PC-3 (cell line): ENCODE data around the gene HBS1L. TPM values are rescaled to one million over a fixed set of nuclear protein-coding genes. Genes with fewer than 3 reads are reported as not detected.

Experiments
- ATAC-seq: fragments of 200-7000 bp; cut with Tn5 transposase; 2 replicates; pipeline ENCODE4 v1.9.1; 2020; ENCODE audit warnings: mild to moderate bottlenecking, moderate library complexity
- BruUV-seq: library from RNA; stranded (reverse); fragments of 400-500 nt; replicated peaks from 2 replicates; lab custom pipeline; 2021; lab: Mats Ljungman, UMichigan
- CTCF ChIA-PET: fragments of 300-600 bp; sonication (Branson Sonifier 250); formaldehyde crosslinking; loops from one replicate; lab custom pipeline; 2022; ENCODE audit warnings: antibody characterized with exemption; lab: Charles Lee
- POLR2A ChIA-PET: fragments of 300-600 bp; sonication (Branson Sonifier 250); formaldehyde crosslinking; loops from one replicate; lab custom pipeline; 2022; ENCODE audit warnings: antibody characterized with exemption; ENCODE audit not compliant: unreplicated experiment; lab: Charles Lee
- DNase-seq: peaks from one replicate; pipeline ENCODE4 v3.0.0-alpha.2; 2015
- H2AFZ ChIP-seq: fragments of 300-600 bp; sonication (generic); 2 replicates; pipeline ENCODE4 v1.6.0; 2016; ENCODE audit warnings: antibody characterized with exemption, low read length
- H3F3A ChIP-seq: fragments of 300-600 bp; sonication (generic); one replicate; pipeline ENCODE4 v1.6.0; 2017; ENCODE audit warnings: antibody characterized with exemption, low read length, control low read depth, mild to moderate bottlenecking; ENCODE audit not compliant: unreplicated experiment
- H3K27ac ChIP-seq: fragments of 300-600 bp; sonication (generic); 2 replicates; pipeline ENCODE4 v1.5.1; 2016; ENCODE audit warnings: mild to moderate bottlenecking, low read length
- H3K27me3 ChIP-seq: fragments of 300-600 bp; sonication (generic); 2 replicates; pipeline ENCODE4 v1.6.1; 2016; ENCODE audit warnings: low read length, mixed read lengths
- H3K36me3 ChIP-seq: fragments of 300-600 bp; sonication (generic); 2 replicates; pipeline ENCODE4 v1.6.1; 2016; ENCODE audit warnings: low read depth, mixed run types, low read length, mixed read lengths
- H3K4me1 ChIP-seq: fragments of 300-600 bp; sonication (generic); 2 replicates; pipeline ENCODE4 v1.5.1; 2016; ENCODE audit warnings: low read length; ENCODE audit not compliant: insufficient read depth
- H3K4me2 ChIP-seq: fragments of 300-600 bp; sonication (generic); 2 replicates; pipeline ENCODE4 v1.6.0; 2016; ENCODE audit warnings: low read length
- H3K4me3 ChIP-seq: fragments of 300-600 bp; sonication (generic); 2 replicates; pipeline ENCODE4 v1.5.1; 2016; ENCODE audit warnings: mild to moderate bottlenecking, low read length, mixed read lengths
- H3K79me2 ChIP-seq: fragments of 300-600 bp; sonication (generic); 2 replicates; pipeline ENCODE4 v1.6.1; 2017; ENCODE audit warnings: low read length, mixed read lengths
- H3K9ac ChIP-seq: fragments of 300-600 bp; sonication (generic); 2 replicates; pipeline ENCODE4 v1.6.0; 2016; ENCODE audit warnings: mild to moderate bottlenecking, low read length
- H3K9me2 ChIP-seq: fragments of 300-600 bp; sonication (generic); replicated peaks from 2 replicates; pipeline ENCODE4 v1.6.1; 2016; ENCODE audit warnings: mixed run types, low read length, mixed read lengths
- H3K9me3 ChIP-seq: fragments of 300-600 bp; sonication (generic); 2 replicates; pipeline ENCODE4 v1.6.1; 2016; ENCODE audit warnings: low read length, mixed read lengths
- H4K20me1 ChIP-seq: fragments of 300-600 bp; sonication (generic); 2 replicates; pipeline ENCODE4 v1.6.1; 2016; ENCODE audit warnings: low read length, mixed read lengths
- EZH2 ChIP-seq: fragments of 300-600 bp; sonication (generic); IDR thresholded peaks from one replicate; pipeline ENCODE4 v1.6.1; 2017; ENCODE audit warnings: antibody characterized with exemption, mild to moderate bottlenecking, low read length; ENCODE audit not compliant: unreplicated experiment
- EZH2phosphoT487 ChIP-seq: fragments of 300-600 bp; sonication (generic); IDR thresholded peaks from 2 replicates; pipeline ENCODE4 v1.6.1; 2018; ENCODE audit warnings: mild to moderate bottlenecking, antibody characterized with exemption, low read length, borderline replicate concordance
- intact Hi-C: fragments of 100-400 bp; cut with micrococcal nuclease; formaldehyde crosslinking; loops from 2 replicates; pipeline ENCODE4 v1.9.0; 2023
- total RNA-seq: library from RNA; depleted of rRNA; stranded (reverse); fragments of >200 nt; gene quantifications from 2 replicates; pipeline ENCODE4 v1.2.3, GENCODE V29; 2014
- TF ChIP-seq, protein P1 (sequence below): fragments of 300-600 bp; sonication (generic); conservative IDR thresholded peaks from 2 replicates; pipeline ENCODE4 v1.5.1; 2017; ENCODE audit warnings: antibody characterized with exemption, low read depth, mild to moderate bottlenecking, low read length

The HBS1L gene
- total RNA-seq, 1 experiment from 2014 or later, result 53.2 TPM

DNA sequence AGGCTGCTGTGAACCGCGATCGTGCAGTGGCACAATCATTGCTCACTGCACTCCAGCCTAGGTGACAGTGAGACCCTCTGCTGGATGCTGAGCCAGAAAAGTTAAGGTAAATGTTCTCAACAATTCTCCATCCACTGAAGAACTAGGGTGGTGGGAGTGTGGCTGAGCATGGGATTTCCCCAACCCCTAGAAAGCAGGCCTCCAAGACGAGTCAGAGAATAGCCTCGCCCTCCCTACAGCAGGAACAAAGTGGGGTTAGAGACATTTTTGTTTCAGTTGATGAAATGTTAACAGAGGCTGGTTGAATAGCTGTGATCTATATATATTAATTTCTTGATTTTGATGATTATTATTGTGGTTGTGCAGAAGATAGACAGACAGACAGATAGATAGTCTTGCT lies 98.6 kb downstream of the HBS1L start:
- BruUV-seq, result no TSS peak
- Histone ChIP-seq H3K4me1 (no peaks in the 10 kb centered on the region), H3K27ac (no peak overlapping the region), H3K4me3 (no peak overlapping the region), H4K20me1 (no peaks in the 10 kb centered on the region), H3K9me2 (no peaks in the 10 kb centered on the region), H3K9me3 (no peaks in the 10 kb centered on the region), H2AFZ (no peak overlapping the region), H3F3A (no peaks in the 10 kb centered on the region), H3K79me2 (no peaks in the 10 kb centered on the region), H3K4me2 (no peak overlapping the region), H3K36me3 (peaks cover under 1% of the 10 kb centered on the region; the same call in 1 of the 2 replicates), H3K27me3 (no peaks in the 10 kb centered on the region), H3K9ac (no peak overlapping the region)
- POLR2A ChIA-PET, result no interaction called here
- CTCF ChIA-PET, result interaction anchor here (0.5 kb wide), 1 partner anchor 1121 kb away, joined by 3 read pairs; no protein-coding TSS in a partner anchor
- no peak for DNase-seq
- TF ChIP-seq EZH2, result no peak
- no peak for TF ChIP-seq EZH2phosphoT487
- TF ChIP-seq, protein P1, sequence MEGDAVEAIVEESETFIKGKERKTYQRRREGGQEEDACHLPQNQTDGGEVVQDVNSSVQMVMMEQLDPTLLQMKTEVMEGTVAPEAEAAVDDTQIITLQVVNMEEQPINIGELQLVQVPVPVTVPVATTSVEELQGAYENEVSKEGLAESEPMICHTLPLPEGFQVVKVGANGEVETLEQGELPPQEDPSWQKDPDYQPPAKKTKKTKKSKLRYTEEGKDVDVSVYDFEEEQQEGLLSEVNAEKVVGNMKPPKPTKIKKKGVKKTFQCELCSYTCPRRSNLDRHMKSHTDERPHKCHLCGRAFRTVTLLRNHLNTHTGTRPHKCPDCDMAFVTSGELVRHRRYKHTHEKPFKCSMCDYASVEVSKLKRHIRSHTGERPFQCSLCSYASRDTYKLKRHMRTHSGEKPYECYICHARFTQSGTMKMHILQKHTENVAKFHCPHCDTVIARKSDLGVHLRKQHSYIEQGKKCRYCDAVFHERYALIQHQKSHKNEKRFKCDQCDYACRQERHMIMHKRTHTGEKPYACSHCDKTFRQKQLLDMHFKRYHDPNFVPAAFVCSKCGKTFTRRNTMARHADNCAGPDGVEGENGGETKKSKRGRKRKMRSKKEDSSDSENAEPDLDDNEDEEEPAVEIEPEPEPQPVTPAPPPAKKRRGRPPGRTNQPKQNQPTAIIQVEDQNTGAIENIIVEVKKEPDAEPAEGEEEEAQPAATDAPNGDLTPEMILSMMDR, result no peak
- no peak for ATAC-seq
- intact Hi-C loops, result no loop called here

DNA sequence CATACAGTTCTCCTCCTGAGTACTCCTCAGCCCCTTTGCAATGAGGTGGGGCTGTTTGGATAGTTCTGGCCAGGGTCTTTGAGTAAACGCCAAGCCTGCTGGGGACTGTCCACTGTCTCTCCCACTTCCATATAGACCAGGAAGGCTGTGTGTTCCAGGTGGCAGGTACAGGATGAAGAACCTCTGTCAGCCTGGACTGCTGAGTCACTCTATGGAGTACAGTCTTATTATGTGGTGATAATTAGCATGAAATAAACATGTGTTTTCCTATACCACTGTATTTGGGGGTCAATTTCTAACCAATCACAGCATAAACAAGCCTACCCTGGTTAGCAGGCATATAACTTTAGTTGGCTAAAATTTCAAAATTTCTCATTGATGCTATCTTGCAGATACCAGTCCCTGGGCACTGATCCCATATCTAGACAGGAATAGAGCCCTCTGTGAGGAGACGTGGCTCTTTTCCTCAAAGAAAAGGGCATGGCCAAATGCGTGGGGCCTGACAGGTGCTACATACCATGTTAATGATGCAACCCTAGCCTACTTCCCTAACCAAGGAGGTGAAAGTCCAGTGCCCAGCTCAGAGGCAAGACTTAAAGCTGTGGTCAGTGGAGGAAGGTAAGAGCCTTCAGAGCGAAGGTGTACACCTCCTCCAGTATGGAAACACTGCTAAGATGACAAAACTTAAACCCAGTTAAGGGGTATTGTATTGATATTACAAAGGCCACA lies 100.2 kb downstream of the HBS1L start:
- ATAC-seq (no peak), DNase-seq (no peak)
- Histone ChIP-seq H3F3A (no peaks in the 10 kb centered on the region), H3K4me2 (no peak overlapping the region), H3K9me2 (no peaks in the 10 kb centered on the region), H3K9ac (no peak overlapping the region), H3K36me3 (no peaks in the 10 kb centered on the region), H3K9me3 (no peaks in the 10 kb centered on the region), H3K4me1 (no peaks in the 10 kb centered on the region), H4K20me1 (no peaks in the 10 kb centered on the region), H3K79me2 (no peaks in the 10 kb centered on the region), H2AFZ (no peak overlapping the region), H3K27ac (no peak overlapping the region), H3K27me3 (no peaks in the 10 kb centered on the region), H3K4me3 (no peak overlapping the region)
- CTCF ChIA-PET, result no interaction called here
- POLR2A ChIA-PET, result no interaction called here
- no TSS peak for BruUV-seq
- intact Hi-C loops, result no loop called here
- TF ChIP-seq EZH2phosphoT487 (no peak), EZH2 (no peak)
- TF ChIP-seq, protein P1, result no peak

GRCh38 chr6:134951494-134952263 lies 102.9 kb downstream of the HBS1L start:
- no peak overlapping the region for H2AFZ ChIP-seq
- H3K79me2 ChIP-seq, result no peaks in the 10 kb centered on the region
- H4K20me1 ChIP-seq, result no peaks in the 10 kb centered on the region
- intact Hi-C loops, result no loop called here
- no peaks in the 10 kb centered on the region for H3K36me3 ChIP-seq
- H3K4me1 ChIP-seq, result no peaks in the 10 kb centered on the region
- no TSS peak for BruUV-seq
- TF ChIP-seq EZH2phosphoT487, result no peak
- H3K4me3 ChIP-seq, result no peak overlapping the region
- ChIA-PET CTCF (no interaction called here), POLR2A (no interaction called here)
- DNase-seq (no peak), ATAC-seq (no peak)
- no peak overlapping the region for H3K9ac ChIP-seq
- H3K9me3 ChIP-seq, result no peaks in the 10 kb centered on the region
- no peaks in the 10 kb centered on the region for H3K27me3 ChIP-seq
- no peaks in the 10 kb centered on the region for H3K9me2 ChIP-seq
- H3K27ac ChIP-seq, result no peak overlapping the region
- H3F3A ChIP-seq, result no peaks in the 10 kb centered on the region
- no peak overlapping the region for H3K4me2 ChIP-seq
